Glomerular endothelial cell (primary cell): ENCODE data around the gene LVRN. TPM values are rescaled to one million over a fixed set of nuclear protein-coding genes. Genes with fewer than 3 reads are reported as not detected.

Source experiments
- DNase-seq: peaks from one replicate; pipeline ENCODE4 v3.0.0-alpha.2; 2011; ENCODE audit warnings: low read depth, low spot score; ENCODE audit errors: extremely low read depth
- total RNA-seq: library from RNA; depleted of rRNA; stranded (reverse); fragments of >200 nt; gene quantifications from 2 replicates; pipeline ENCODE4 v1.2.3, GENCODE V29; 2015

Gene LVRN
- total RNA-seq, 1 donor from 2014 or later, result 0.41 TPM

DNA sequence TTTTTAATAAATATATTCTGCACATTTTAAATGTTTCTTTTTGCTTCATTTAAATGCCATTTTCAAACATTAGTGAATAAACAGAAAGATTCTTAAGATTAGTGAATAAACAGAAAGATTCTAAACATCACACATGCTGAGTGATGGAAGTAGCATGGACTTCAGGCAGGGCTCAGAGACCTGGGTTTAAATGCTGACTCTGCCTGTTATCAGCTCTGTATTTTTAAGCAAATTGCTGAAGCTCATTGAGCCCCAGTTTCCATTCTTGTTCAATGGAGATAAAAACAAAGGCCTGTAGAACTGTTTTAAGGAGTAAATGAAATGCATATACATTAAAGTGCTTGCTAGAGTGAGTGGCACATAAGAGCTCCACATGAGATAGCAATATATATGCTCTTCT lies 8.1 kb upstream of the LVRN start:
- no peak for DNase-seq

DNA sequence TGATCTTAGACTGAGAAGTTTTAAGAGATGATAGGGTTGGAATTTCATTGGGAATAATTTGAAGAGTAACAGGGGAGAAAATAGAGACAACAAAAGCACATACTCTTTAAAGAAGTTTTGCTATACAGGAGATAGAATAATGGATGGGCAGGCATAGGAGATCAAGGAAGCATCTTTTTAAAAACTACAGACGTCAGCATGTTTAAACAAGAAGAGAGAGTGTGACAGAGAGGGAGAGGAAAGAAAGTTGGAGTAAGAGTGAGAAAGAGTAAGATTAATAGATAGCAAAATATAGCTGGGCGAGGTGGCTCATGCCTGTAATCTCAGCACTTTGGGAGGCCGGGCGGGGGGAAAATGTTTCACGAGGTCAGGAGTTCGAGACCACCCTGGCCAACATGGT lies 5.3 kb upstream of the LVRN start:
- no peak for DNase-seq

DNA sequence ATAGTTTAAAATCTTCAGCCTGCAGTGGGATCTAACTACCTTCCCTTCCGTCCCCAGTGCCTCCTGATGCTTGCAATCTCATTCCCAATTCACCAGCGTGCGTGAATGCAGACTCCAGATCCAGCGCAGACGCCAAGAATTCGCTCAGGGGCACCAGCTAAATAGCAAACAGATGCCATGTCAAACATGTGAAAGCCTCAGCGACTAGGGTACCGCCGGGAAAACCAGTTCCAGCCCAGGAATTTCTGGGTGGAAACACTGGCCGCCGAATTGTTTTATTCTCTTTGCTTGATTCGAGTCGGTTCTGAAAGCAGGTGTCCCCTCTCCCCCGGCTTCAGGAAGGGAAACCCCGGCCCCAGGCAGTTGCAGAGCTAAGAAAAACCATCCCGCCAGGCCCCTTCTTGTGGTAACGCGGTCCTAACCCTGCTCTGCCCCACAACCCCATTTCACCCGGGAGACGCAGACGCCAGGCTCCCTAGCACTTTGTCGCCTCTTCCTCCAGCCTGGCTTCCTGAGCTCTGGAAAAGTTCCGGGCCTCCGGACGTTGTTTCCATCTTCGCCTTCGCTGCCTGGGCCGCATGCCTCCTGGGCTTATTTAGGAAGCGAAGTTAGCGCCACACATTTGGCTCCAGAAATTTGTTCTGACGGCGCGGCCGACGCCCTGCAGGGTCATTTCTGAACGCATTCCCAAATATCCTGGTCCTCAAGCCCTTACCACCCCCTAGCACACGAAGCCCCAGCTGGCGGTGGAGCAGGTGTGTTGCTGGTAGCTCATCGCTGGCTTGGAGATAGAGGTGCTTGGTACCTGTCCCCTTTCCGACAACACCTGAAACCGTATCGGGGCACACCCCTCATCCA lies 665 bp upstream of the LVRN start:
- DNase-seq, result no peak

DNA sequence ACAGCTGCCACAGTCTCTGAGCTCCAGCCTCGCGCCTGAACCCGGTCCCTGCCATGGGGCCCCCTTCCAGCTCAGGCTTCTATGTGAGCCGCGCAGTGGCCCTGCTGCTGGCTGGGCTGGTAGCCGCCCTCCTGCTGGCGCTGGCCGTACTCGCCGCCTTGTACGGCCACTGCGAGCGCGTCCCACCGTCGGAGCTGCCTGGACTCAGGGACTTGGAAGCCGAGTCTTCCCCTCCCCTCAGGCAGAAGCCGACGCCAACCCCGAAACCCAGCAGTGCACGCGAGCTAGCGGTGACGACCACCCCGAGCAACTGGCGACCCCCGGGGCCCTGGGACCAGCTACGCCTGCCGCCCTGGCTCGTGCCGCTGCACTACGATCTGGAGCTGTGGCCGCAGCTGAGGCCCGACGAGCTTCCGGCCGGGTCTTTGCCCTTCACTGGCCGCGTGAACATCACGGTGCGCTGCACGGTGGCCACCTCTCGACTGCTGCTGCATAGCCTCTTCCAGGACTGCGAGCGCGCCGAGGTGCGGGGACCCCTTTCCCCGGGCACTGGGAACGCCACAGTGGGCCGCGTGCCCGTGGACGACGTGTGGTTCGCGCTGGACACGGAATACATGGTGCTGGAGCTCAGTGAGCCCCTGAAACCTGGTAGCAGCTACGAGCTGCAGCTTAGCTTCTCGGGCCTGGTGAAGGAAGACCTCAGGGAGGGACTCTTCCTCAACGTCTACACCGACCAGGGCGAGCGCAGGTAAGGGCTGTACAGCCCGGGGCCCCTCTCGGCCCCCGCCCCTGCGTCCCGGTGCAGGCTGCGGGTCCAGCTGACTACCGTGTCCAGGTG lies 509 bp downstream of the LVRN start:
- no peak for DNase-seq

DNA sequence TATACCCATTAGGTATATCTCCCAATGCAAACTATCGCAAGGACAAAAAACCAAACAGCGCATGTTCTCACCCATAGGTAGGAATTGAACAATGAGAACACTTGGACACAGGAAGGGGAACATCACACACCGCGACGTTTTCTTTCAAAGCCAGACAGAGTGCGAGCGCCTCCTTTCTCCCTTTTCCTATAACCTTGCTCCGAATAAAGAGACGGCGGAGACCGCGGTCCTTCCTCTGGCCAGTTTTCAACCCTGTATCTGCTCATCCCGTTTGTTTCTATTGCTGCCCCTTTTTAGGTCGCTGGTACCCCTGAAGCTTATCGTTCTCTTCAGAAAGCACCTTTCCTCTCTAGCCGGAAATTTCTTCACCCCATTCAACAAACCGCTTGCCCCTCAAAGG lies 1.3 kb downstream of the LVRN start:
- DNase-seq, result no peak

DNA sequence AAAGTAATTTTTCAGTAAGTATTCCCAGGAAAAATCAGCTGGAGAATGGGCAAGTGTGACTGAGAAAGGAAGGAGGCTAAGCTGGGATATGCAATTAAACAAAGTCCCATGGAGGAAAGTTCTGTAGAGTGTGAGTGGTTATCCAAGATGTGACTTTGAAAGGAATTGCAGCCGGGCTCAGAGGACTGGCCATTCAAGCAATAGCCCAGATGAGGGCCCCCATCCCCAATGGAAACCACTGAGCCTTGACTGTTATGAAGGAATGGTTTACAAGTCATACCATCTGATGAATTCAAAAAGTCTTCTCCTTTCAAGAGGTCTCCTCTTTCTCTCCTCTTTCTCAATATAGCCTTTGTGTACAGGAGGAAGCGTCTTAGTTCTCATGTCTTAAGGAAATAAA lies 6.5 kb downstream of the LVRN start:
- DNase-seq, result no peak

DNA sequence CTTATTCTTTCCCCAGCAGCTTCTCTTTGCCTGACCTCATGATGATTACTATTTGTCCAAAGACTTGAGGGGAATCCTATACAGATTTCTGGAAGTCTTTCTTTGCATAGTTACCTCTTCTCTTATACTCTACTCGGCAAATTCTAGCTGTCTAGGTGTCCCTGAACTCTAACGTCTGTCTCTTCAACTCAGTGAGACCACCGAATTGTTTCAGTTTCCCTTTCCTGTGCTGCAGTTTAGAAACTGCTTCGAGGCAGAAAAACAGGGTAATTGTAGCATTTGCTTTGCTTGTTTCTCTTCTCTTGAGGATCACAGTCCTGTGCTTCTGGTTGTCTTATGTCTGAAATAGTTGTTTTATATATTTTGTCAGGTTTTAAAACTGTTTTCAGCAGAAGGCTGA lies 14.8 kb downstream of the LVRN start:
- no peak for DNase-seq

DNA sequence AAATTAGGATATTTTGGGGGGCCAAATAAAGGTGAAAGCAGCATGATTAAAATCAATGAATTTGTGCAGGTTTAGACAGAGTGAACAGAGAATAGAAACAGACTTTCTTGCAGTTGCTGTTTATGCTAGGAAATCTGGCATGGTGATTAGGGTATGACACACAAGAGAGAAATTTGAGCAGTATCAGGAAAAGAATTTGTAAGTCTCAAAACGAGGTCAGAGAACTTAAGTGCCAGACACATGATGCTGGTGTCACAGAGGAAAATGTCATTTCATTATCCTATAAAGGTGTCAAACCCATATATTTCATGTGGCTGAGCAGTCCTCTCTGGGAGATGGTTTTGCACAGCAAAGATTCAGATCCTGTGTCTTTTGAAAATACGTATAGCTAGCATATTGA lies 15.7 kb downstream of the LVRN start:
- peak; percentile 33 for DNase-seq

DNA sequence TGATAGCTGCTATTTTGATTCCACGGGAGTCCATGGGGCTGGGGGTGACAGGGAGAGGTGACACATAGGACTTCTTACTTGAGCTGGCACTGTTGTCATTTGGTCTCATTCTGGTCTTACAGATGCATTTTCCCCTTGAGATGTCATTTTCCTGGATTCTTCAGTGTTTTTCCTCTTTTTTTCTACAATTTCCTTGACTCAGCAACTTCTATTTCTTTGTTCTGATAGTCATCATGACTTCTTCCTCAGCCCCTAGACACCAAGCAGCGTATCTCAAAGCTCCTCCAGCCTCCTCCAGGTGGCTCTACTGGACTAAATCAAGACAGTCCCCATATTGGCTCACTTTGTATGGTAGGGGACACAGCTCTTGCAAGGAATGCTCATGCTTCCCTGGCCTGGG lies 16.5 kb downstream of the LVRN start:
- no peak for DNase-seq

DNA sequence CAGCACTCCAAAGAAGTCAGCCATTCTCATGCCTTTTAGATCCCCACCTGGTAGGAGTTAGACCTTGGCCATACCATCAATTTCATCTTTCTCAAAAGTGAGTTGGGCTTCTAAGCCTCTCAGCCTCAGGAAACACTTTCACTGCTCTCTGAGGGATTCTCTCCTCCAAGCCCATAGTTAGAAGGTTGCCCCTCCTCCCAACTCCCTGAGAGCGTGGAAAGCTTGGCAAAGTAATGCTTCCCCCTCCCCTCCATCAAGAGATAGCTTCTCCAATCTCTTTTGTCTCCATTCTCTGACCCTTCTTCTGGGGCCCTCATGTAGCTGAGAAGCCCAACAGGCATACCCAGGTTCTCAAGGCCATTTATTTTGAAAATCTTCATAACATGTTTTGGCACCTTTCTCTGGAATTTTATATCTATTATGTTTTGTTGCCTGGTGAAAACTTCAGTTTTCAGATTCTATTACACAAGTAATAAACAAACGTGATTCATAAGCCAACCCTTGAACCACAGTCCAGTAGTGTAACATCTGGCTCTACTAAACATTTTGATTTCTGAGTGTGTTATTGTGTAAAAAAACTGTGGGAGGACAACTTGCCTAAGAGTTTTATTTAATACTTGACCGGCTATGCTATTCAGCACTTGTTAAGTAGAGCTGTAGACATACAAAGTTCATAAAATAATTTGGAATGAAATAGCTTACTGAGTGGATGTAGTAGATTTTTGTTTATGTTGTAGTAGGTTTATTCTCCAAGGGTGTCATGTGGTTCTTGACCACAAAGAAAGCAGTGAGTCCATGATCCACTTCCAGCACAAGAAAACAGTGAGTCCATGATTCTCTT lies 17.1 kb downstream of the LVRN start:
- no peak for DNase-seq

DNA sequence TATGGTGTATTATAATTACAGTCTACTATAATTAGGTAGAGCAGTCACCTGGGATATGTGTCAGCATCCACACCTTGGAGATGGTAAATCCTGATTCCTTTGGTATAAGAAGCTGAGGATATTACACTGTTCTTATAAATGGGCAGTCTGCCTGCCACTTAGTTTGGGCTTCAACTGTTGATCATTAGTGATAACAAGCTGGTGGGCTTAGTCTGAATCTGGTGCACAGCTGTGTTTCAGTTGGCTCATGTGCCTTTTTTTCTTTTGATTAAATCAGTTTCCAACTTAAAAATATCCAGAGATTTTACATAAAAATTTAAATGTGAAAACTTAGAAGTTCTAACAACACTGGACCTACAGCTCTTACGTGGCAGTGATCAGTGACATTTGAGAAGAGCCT lies 21.2 kb downstream of the LVRN start:
- no peak for DNase-seq

DNA sequence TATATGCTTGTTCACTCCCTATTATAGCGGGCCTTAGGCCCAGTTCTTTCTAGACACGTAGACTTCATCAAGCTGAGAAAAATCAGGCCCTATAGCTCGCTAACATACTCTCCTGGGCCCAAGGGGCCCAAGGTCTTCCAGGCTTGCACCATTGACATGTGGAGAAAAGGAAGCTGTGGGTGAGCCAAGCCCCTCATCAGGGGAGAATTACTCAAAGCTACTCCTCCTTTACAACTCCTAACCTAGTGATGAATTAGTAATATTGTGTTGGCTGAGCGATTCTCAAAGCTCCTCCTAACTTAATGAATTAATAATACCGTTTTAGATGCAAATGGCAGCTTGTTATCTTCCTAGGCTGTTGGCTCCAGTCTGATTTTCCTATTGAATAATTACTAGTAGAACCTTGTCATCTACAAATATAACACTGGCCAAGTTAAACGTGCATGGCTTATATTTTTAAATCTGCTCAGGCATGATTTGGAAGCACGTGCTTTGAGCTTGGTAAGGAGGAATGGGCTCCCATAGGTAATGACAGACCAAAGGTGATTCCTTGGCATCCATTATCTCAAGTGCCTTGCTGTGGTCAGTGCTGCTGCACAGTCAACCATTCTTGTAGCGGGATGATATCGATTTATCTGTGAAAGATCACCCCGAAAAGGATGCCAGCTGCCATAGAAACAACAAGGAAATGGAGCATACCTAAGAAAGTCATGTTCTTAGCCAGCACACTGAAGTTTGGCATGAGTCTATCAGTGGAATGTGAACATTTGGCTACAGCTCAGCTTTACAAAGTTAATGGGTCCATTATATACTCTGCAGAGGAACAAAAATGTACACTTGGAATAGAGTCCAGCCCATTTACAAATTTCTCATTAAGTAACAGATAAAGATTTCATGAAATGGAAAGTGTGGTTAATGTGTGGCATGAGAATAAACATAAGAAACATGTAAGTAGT lies 23.8 kb downstream of the LVRN start:
- DNase-seq, result no peak

DNA sequence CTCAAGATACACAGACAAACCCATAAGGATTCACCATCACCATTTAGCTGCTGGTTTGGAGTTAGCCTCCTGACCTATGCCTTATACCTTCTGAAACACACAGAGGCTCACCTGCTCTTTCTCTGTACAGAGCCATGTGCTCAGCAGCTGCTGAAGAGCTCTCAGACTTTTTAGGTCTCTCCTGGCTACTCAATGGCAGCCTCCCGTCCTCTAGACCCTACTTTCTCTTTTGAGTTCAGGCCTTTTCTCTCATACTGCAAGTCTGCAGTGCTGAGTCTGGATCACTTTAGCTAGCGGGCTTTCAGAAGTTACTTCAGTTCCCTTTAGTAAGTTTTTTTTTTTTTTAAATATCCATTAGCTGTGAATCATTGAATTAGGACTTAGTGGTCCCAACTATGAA lies 25.7 kb downstream of the LVRN start:
- no peak for DNase-seq

DNA sequence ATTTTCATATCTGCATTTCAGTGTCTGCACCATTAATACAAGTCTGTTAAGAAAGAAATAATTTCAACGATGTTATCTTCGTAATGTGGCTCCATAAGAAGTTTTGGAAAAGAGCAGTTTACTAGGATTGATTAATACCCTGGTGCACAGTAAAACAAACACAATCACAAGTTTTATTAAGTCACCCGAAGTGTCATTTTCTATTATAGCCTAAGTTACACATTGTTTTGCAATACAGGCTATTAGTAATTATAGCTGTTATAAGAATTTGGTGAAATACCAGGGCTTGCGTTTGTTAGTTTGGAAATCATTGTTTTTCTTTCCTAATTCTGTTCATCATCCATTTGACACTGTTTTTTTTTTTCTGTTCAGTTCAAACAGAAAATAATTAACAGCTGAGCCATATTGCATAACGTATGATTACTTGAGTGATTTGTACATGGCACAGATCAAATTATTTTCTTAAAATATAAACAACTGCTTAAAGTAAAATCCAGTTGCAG lies 30.6 kb downstream of the LVRN start:
- no peak for DNase-seq

DNA sequence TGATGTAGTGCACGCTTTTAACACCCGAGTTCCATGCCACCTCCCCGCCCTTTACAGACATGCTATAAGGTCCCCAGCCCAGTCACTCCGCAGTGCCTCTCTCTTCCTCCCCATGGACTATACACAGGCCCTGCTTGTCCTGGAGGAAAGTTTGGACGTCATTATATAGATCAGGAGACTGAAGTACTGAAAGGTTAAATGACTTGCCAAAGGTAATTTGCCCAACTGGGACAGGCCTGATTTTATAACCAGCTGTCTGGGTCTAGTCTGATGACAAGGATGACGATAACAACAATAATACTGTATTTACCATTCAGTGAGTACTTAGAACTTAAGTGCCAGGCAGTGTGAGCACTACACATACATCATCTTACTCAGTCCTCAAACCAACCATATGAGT lies 33.1 kb downstream of the LVRN start:
- DNase-seq, result no peak

DNA sequence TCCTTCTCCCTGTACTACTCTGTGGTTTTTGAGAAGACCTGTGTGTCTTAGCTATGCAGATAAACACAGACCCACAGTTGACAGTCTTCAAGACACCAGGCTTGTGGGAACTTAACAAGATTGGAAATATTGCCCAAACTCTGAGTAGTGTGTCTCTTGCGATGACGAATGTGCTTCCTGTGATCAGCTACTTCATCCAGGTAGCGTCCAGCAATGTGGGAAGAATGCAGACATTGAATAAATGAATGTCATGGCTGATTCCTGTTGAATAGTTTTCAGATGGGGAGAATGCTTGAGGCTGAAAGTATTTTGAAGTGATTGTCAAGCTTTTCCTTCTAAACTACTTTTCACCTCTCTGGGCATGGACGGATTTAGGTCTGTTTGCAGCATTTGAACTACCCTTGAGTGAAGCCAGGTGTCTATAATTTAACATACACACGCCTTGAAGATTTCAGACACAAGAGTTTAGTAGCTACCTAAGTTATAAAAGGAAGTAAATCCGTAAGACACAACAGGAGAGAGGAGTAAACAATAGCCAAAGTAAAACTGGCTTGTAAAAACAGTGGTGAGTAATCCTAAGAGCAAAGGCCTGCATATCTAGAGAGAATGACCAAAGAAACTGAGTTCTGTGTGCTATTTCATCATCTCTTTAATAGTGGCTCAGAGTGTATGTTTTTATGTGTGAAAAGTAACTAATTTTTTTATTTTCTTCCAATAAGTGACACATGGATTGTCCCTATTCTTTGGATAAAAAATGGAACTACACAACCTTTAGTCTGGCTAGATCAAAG lies 40.0 kb downstream of the LVRN start:
- no peak for DNase-seq

DNA sequence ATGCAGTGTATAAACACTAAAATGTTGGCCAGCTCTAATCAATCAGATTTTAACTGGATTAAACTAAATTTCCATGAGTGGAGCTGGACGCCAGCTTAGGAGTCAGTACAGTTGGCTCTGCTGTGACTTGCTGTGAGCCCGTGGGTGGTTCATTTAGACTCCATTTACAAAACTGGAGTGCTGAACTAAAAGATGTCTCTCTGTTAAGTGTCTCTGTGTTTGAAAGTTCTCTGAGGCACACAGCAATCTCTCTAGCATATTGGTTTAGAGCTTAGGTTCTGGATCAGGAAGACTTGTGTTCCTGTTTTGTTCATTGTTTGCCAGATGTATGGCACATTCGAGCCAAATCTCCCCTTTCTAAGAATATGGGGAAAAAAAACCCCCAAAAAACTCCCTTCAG lies 42.0 kb downstream of the LVRN start:
- DNase-seq, result no peak

DNA sequence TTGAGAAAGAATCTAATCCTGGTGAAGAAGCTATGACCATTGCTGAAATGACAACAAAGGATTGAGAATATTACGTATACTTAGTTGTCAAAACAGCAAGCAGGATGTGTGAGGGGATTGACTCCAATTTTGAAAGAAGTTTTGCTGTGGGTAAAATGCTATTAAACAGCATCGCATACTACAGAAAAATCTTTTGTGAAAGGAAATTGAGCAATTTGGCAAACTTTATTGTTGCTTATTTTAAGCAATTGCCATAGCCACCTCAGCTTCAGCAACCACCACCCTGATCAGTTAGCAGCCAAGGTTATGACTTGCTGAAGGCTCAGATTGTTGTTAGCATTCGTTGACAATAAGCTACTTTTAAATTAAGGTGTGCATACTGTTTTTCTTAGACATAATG lies 47.5 kb downstream of the LVRN start:
- DNase-seq, result no peak

DNA sequence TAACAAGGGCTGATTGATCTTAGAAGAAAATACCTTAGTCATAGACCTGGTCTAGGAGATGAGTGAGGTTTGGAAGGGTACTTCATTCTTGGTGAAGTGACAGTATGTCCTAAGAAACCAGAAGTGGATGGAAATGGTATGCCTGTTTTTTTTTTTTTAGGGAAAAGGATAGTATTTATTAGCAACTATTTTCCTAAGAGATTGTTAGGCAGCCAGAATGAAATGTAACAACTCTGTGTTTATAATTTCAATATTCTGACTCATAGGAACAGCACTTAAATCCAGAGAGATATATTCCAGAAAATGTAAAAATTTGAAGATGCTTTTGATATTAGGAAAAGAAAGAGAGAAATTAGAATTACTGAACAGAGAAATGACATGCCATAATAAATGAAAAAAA lies 48.8 kb downstream of the LVRN start:
- no peak for DNase-seq
